K562 (cell line): ENCODE data around the gene PTPN1. TPM values are rescaled to one million over a fixed set of nuclear protein-coding genes. Genes with fewer than 3 reads are reported as not detected.

Experiments used
- ATAC-seq: fragments of 200-7000 bp; cut with Tn5 transposase; 3 replicates; pipeline ENCODE4 v1.9.1; 2020; ENCODE audit warnings: moderate library complexity
- BruUV-seq: library from RNA; stranded (reverse); fragments of 400-500 nt; replicated peaks from 2 replicates; lab custom pipeline; 2021; lab: Mats Ljungman, UMichigan
- CTCF ChIA-PET: fragments of 300-600 bp; formaldehyde crosslinking; extraction: SDS; loops from one replicate; lab custom pipeline; 2021; ENCODE audit warnings: low intra/inter-chr PET ratio; lab: Yijun Ruan, JAX
- POLR2A ChIA-PET: fragments of 300-600, 350-650 bp; sonication (Branson Sonifier 250); formaldehyde crosslinking; extraction: SDS; loops from one replicate; lab custom pipeline; 2021; ENCODE audit warnings: antibody characterized with exemption, inconsistent platforms; lab: Yijun Ruan, JAX
- DNase-seq, 4 experiments: peaks; one replicate each; pipeline versions ENCODE4 v3.0.0 to v3.0.0-alpha.2; 2011 to 2018; ENCODE audit warnings: low spot score in 3 of 4, mixed read lengths in 3 of 4; ENCODE audit errors: extremely low read depth in 1 of 4
- FAIRE-seq: peaks from 2 replicates; lab custom pipeline; 2011; peaks lifted over from hg19 to GRCh38; lab: Jason Lieb, UNC
- H2AFZ ChIP-seq: 2 replicates; pipeline ENCODE4 v1.6.0; 2011; ENCODE audit warnings: low read depth, low read length, control low read depth, inconsistent platforms
- H3K27ac ChIP-seq: fragments of 200-600 bp; 3 replicates; pipeline ENCODE4 v1.8.0; 2011; ENCODE audit warnings: low read depth, mild to moderate bottlenecking, control low read depth, inconsistent platforms, low read length, moderate library complexity, mixed read lengths; ENCODE audit errors: extremely low read depth
- H3K27me3 ChIP-seq, 2 experiments: fragments of 300-600 bp in 1 of 2; 2 replicates in 1 of 2; 3 replicates in 1 of 2; pipeline versions ENCODE4 v1.6.0 to v1.8.0; 2011; ENCODE audit warnings: inconsistent platforms in 2 of 2, low read length in 2 of 2, mild to moderate bottlenecking in 1 of 2, mixed read lengths in 1 of 2, moderate library complexity in 1 of 2; ENCODE audit not compliant: control insufficient read depth in 2 of 2, insufficient read depth in 2 of 2
- H3K36me3 ChIP-seq: fragments of 300-600 bp; 3 replicates; pipeline ENCODE4 v1.8.0; 2011; ENCODE audit warnings: mild to moderate bottlenecking, low read length, inconsistent platforms; ENCODE audit not compliant: control insufficient read depth, insufficient read depth
- H3K4me1 ChIP-seq, 2 experiments: fragments of 200-600 bp in 1 of 2; replicated peaks in 1 of 2; 2 replicates in 1 of 2; 3 replicates in 1 of 2; pipeline versions ENCODE4 v1.5.1 to v1.8.0; 2011; ENCODE audit warnings: inconsistent platforms in 2 of 2, low read length in 2 of 2, mild to moderate bottlenecking in 1 of 2, mixed read lengths in 1 of 2, moderate library complexity in 1 of 2; ENCODE audit not compliant: control insufficient read depth in 2 of 2, insufficient read depth in 2 of 2
- H3K4me2 ChIP-seq: 2 replicates; pipeline ENCODE4 v1.6.1; 2011; ENCODE audit warnings: low read length, control low read depth, inconsistent platforms, mixed read lengths; ENCODE audit not compliant: insufficient read depth
- H3K4me3 ChIP-seq: fragments of 200-600 bp; sonication (generic), shearing (Covaris generic); 2 replicates; pipeline ENCODE4 v1.5.1; 2016; ENCODE audit warnings: control low read depth, inconsistent platforms
- H3K79me2 ChIP-seq: fragments of 200-600 bp; 3 replicates; pipeline ENCODE4 v1.8.0; 2011; ENCODE audit warnings: low read length, inconsistent platforms; ENCODE audit not compliant: control insufficient read depth, insufficient read depth
- H3K9ac ChIP-seq, 2 experiments: 2 replicates each; pipeline versions ENCODE4 v1.6.0 to v1.6.1; 2011; ENCODE audit warnings: low read depth in 2 of 2, low read length in 2 of 2, control low read depth in 1 of 2, inconsistent platforms in 1 of 2, mild to moderate bottlenecking in 1 of 2, mixed read lengths in 1 of 2; ENCODE audit not compliant: insufficient read depth in 1 of 2
- H3K9me1 ChIP-seq: one replicate; pipeline ENCODE4 v1.6.0; 2011; ENCODE audit warnings: inconsistent platforms, mild to moderate bottlenecking, low read length, moderate library complexity; ENCODE audit not compliant: control insufficient read depth, insufficient read depth
- H3K9me3 ChIP-seq: replicated peaks from 2 replicates; pipeline ENCODE4 v1.5.1; 2011; ENCODE audit warnings: low read depth, low read length, inconsistent platforms; ENCODE audit not compliant: control insufficient read depth, insufficient read depth
- H4K20me1 ChIP-seq: replicated peaks from 2 replicates; pipeline ENCODE4 v1.6.1; 2011; ENCODE audit warnings: low read length, inconsistent platforms, mixed read lengths; ENCODE audit not compliant: control insufficient read depth, insufficient read depth
- ARHGAP35 ChIP-seq: fragments of 450-650 bp; IDR thresholded peaks from 2 replicates; pipeline ENCODE4 v1.6.1; 2018; ENCODE audit not compliant: partially characterized antibody
- C11orf30 ChIP-seq: fragments of 450-650 bp; IDR thresholded peaks from 2 replicates; pipeline ENCODE4 v1.6.1; 2016; ENCODE audit warnings: low read depth, mild to moderate bottlenecking
- CBX2 ChIP-seq: fragments of 200-600 bp; sonication (generic); IDR thresholded peaks from one replicate; pipeline ENCODE4 v1.6.1; 2012; ENCODE audit warnings: mild to moderate bottlenecking, low read length, inconsistent platforms; ENCODE audit not compliant: insufficient read depth, poor library complexity, severe bottlenecking
- CTBP1 ChIP-seq: fragments of 450-650 bp; IDR thresholded peaks from 2 replicates; pipeline ENCODE4 v1.6.1; 2016; ENCODE audit warnings: borderline replicate concordance
- KLF10 ChIP-seq: fragments of 250-450 bp; sonication (Bioruptor Pico); IDR thresholded peaks from 2 replicates; pipeline ENCODE4 v1.6.1; 2021; ENCODE audit warnings: matching md5 sums
- MEF2D ChIP-seq: conservative IDR thresholded peaks from 2 replicates; pipeline ENCODE4 v1.6.1; 2016; ENCODE audit warnings: low read depth, missing genetic modification characterization, missing compliant biosample characterization
- MTA1 ChIP-seq: fragments of 450-650 bp; IDR thresholded peaks from 2 replicates; pipeline ENCODE4 v1.6.1; 2017; ENCODE audit warnings: borderline replicate concordance
- PURB ChIP-seq: sonication (generic); formaldehyde crosslinking; IDR thresholded peaks from 2 replicates; pipeline ENCODE4 v1.9.0; 2021; ENCODE audit warnings: low read depth, mild to moderate bottlenecking, missing genetic modification reagents
- SMARCA5 ChIP-seq: fragments of 450-650 bp; IDR thresholded peaks from 2 replicates; pipeline ENCODE4 v1.6.1; 2016
- SMARCB1 ChIP-seq: IDR thresholded peaks from 2 replicates; pipeline ENCODE4 v1.6.1; 2011; ENCODE audit warnings: improper control_type of control experiment, low read depth; ENCODE audit not compliant: insufficient read length
- ZFPM2 ChIP-seq: fragments of 250-450 bp; sonication (Bioruptor Pico); IDR thresholded peaks from 2 replicates; pipeline ENCODE4 v1.5.1; 2022; ENCODE audit warnings: mild to moderate bottlenecking
- ZNF124 ChIP-seq: sonication (generic); formaldehyde crosslinking; IDR thresholded peaks from 2 replicates; pipeline ENCODE4 v1.8.1; 2022; ENCODE audit warnings: missing genetic modification reagents
- ZNF239 ChIP-seq: fragments of 250-450 bp; sonication (Bioruptor Pico); IDR thresholded peaks from 2 replicates; pipeline ENCODE4 v1.4.0; 2020; ENCODE audit warnings: mild to moderate bottlenecking
- ZNF282 ChIP-seq: sonication (generic); formaldehyde crosslinking; IDR thresholded peaks from 2 replicates; pipeline ENCODE4 v1.8.1; 2023; ENCODE audit warnings: missing genetic modification reagents
- WGBS: fragments of 100-300 bp; shearing (Covaris generic); methylation state at CpG from one replicate; pipeline ENCODE4 v1.1.6; 2016; ENCODE audit warnings: low coverage, mixed read lengths; ENCODE audit not compliant: insufficient coverage; ENCODE audit errors: missing lambda C conversion rate; 5-methylcytosine and 5-hydroxymethylcytosine counted together
- in situ Hi-C: fragments of 300-500 bp; cut with MboI; formaldehyde crosslinking; loops from 4 replicates; pipeline ENCODE4 v1.15.0; 2018; ENCODE audit warnings: inconsistent platforms, mixed read lengths
- intact Hi-C: fragments of 100-400 bp; cut with micrococcal nuclease; formaldehyde crosslinking; loops from 2 replicates; pipeline ENCODE4 v1.14.2; 2022
- polyA plus RNA-seq, 8 experiments: library from polyadenylated mRNA; depleted of rRNA in 4 of 8; stranded (reverse) in 5 of 8; unstranded in 3 of 8; fragments of >200 nt; fragmentation: Nextera tagmentation in 2 of 8; fragmentation: Illumina TruSeq in 1 of 8; extraction: Ambion mirVana in 2 of 8; extraction: Trizol in 1 of 8; gene quantifications; 2 replicates each; pipeline versions ENCODE4 v1.2.1 to v1.2.3, GENCODE V29; 2011 to 2014; ENCODE audit warnings: inconsistent platforms in 1 of 8, missing spikeins in 1 of 8
- total RNA-seq, 7 experiments: library from RNA; depleted of rRNA in 6 of 7; stranded (reverse); fragments of >200 nt in 6 of 7; fragmentation: Illumina TruSeq in 2 of 7; extraction: Trizol in 2 of 7; gene quantifications; 2 replicates each; pipeline versions ENCODE4 v1.2.1 to v1.2.3, GENCODE V29; 2011 to 2021; ENCODE audit warnings: low replicate concordance in 1 of 7
- TF ChIP-seq, protein P1 (sequence below): fragments of 200-600 bp; sonication (generic); IDR thresholded peaks from one replicate; pipeline ENCODE4 v1.6.1; 2012; ENCODE audit warnings: mild to moderate bottlenecking, low read depth, low read length, inconsistent platforms

PTPN1 gene
- total and polyA plus RNA-seq, 9 of the 15 experiments (the other 6 are each of a cell fraction or from before 2014, with no cell fraction given): 11.0 to 85.3 (median 54.0) TPM

GRCh38 chr20:50604451-50604850 lies 94.3 kb downstream of the PTPN1 start:
- Histone ChIP-seq H3K4me2 (no peak overlapping the region), H3K4me3 (no peak overlapping the region), H3K27me3 (no peaks in the 10 kb centered on the region), H3K79me2 (no peaks in the 10 kb centered on the region), H2AFZ (no peak overlapping the region), H4K20me1 (no peaks in the 10 kb centered on the region), H3K9me1 (no peaks in the 10 kb centered on the region), H3K4me1 (peaks cover 0 to 13% of the 10 kb centered on the region in 2 experiments; a peak in 2 of 5 replicates), H3K9ac (no peak overlapping the region), H3K9me3 (no peaks in the 10 kb centered on the region), H3K36me3 (peaks cover 81% of the 10 kb centered on the region), H3K27ac (no peak overlapping the region)
- FAIRE-seq: no peak
- no peak for ATAC-seq
- BruUV-seq: no TSS peak
- intact Hi-C loops: no loop called here
- in situ Hi-C loops: no loop called here
- POLR2A ChIA-PET: interaction anchor here (0.7 to 1.1 kb wide), 2 partner anchors 12 to 182 kb away, joined by 3 read pairs; no protein-coding TSS in a partner anchor
- WGBS: 91% methylated on average over 12 of the region's 12 CpGs
- CTCF ChIA-PET: no interaction called here
- no peak for DNase-seq
- TF ChIP-seq CBX2: no peak
- no peak for TF ChIP-seq C11orf30
- no peak for TF ChIP-seq KLF10 (CRISPR knock-in tag)
- no peak for TF ChIP-seq CTBP1
- TF ChIP-seq MTA1: no peak
- no peak for TF ChIP-seq MEF2D
- no peak for TF ChIP-seq PURB (CRISPR knock-in tag)
- TF ChIP-seq ZNF239 (CRISPR knock-in tag): no peak
- TF ChIP-seq ARHGAP35: no peak
- no peak for TF ChIP-seq ZNF282
- no peak for TF ChIP-seq SMARCB1
- TF ChIP-seq, protein P1, sequence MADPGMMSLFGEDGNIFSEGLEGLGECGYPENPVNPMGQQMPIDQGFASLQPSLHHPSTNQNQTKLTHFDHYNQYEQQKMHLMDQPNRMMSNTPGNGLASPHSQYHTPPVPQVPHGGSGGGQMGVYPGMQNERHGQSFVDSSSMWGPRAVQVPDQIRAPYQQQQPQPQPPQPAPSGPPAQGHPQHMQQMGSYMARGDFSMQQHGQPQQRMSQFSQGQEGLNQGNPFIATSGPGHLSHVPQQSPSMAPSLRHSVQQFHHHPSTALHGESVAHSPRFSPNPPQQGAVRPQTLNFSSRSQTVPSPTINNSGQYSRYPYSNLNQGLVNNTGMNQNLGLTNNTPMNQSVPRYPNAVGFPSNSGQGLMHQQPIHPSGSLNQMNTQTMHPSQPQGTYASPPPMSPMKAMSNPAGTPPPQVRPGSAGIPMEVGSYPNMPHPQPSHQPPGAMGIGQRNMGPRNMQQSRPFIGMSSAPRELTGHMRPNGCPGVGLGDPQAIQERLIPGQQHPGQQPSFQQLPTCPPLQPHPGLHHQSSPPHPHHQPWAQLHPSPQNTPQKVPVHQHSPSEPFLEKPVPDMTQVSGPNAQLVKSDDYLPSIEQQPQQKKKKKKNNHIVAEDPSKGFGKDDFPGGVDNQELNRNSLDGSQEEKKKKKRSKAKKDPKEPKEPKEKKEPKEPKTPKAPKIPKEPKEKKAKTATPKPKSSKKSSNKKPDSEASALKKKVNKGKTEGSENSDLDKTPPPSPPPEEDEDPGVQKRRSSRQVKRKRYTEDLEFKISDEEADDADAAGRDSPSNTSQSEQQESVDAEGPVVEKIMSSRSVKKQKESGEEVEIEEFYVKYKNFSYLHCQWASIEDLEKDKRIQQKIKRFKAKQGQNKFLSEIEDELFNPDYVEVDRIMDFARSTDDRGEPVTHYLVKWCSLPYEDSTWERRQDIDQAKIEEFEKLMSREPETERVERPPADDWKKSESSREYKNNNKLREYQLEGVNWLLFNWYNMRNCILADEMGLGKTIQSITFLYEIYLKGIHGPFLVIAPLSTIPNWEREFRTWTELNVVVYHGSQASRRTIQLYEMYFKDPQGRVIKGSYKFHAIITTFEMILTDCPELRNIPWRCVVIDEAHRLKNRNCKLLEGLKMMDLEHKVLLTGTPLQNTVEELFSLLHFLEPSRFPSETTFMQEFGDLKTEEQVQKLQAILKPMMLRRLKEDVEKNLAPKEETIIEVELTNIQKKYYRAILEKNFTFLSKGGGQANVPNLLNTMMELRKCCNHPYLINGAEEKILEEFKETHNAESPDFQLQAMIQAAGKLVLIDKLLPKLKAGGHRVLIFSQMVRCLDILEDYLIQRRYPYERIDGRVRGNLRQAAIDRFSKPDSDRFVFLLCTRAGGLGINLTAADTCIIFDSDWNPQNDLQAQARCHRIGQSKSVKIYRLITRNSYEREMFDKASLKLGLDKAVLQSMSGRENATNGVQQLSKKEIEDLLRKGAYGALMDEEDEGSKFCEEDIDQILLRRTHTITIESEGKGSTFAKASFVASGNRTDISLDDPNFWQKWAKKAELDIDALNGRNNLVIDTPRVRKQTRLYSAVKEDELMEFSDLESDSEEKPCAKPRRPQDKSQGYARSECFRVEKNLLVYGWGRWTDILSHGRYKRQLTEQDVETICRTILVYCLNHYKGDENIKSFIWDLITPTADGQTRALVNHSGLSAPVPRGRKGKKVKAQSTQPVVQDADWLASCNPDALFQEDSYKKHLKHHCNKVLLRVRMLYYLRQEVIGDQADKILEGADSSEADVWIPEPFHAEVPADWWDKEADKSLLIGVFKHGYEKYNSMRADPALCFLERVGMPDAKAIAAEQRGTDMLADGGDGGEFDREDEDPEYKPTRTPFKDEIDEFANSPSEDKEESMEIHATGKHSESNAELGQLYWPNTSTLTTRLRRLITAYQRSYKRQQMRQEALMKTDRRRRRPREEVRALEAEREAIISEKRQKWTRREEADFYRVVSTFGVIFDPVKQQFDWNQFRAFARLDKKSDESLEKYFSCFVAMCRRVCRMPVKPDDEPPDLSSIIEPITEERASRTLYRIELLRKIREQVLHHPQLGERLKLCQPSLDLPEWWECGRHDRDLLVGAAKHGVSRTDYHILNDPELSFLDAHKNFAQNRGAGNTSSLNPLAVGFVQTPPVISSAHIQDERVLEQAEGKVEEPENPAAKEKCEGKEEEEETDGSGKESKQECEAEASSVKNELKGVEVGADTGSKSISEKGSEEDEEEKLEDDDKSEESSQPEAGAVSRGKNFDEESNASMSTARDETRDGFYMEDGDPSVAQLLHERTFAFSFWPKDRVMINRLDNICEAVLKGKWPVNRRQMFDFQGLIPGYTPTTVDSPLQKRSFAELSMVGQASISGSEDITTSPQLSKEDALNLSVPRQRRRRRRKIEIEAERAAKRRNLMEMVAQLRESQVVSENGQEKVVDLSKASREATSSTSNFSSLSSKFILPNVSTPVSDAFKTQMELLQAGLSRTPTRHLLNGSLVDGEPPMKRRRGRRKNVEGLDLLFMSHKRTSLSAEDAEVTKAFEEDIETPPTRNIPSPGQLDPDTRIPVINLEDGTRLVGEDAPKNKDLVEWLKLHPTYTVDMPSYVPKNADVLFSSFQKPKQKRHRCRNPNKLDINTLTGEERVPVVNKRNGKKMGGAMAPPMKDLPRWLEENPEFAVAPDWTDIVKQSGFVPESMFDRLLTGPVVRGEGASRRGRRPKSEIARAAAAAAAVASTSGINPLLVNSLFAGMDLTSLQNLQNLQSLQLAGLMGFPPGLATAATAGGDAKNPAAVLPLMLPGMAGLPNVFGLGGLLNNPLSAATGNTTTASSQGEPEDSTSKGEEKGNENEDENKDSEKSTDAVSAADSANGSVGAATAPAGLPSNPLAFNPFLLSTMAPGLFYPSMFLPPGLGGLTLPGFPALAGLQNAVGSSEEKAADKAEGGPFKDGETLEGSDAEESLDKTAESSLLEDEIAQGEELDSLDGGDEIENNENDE: no peak
- no peak for TF ChIP-seq ZNF124 (CRISPR knock-in tag)
- TF ChIP-seq ZFPM2 (CRISPR knock-in tag): no peak
- TF ChIP-seq SMARCA5: no peak
